ENCODE measurements around the gene LEMD2. TPM values are rescaled to one million over a fixed set of nuclear protein-coding genes. Genes with fewer than 3 reads are reported as not detected.
A peak's percentile ranks its signal among the peaks of the same experiment; 100 is the strongest.

The LEMD2 gene
- polyA plus RNA-seq, 3 donors, result 11.4 to 59.5 (median 13.8) TPM

- Histone ChIP-seq H3K79me2 (ENCODE audit: insufficient read depth, low read length) (no peaks in the 10 kb centered on the region), H3K4me3 (replicated peaks in 1 of 3; ENCODE audit: low read depth in 2 of 3, low read length in 3 of 3) (no peak overlapping the region), H3K9ac (ENCODE audit: insufficient read depth, low read length, poor library complexity, severe bottlenecking) (no peak overlapping the region), H3K9me3 (replicated peaks in 1 of 2; ENCODE audit: control insufficient read depth in 1 of 2, insufficient read depth in 1 of 2, low read length in 2 of 2) (no peaks in the 10 kb centered on the region), H3K4me2 (replicated peaks; ENCODE audit: extremely low read depth, low read length, poor library complexity, severe bottlenecking) (no peak overlapping the region), H3K27me3 (ENCODE audit: control insufficient read depth in 2 of 2, insufficient read depth in 2 of 2, low read length in 2 of 2) (no peaks in the 10 kb centered on the region), H3K27ac (ENCODE audit: low read depth in 1 of 2, low read length in 2 of 2) (no peak overlapping the region), H3K4me1 (ENCODE audit: control insufficient read depth in 1 of 2, insufficient read depth in 2 of 2, low read length in 2 of 2) (no peaks in the 10 kb centered on the region), H2AFZ (ENCODE audit: insufficient read depth, low read depth, low read length, poor library complexity, severe bottlenecking) (no peak overlapping the region), H4K20me1 (ENCODE audit: insufficient read depth, low read length) (no peaks in the 10 kb centered on the region), H3K36me3 (replicated peaks in 1 of 2; ENCODE audit: control insufficient read depth in 1 of 2, insufficient read depth in 2 of 2, low read length in 2 of 2) (no peaks in the 10 kb centered on the region)
- TF ChIP-seq CTCF (IDR thresholded peaks at IDR 0.05), result no peak
- peaks cover under 1 to 3% (median 2%) of the 10 kb centered on the region in 3 donors for H3K27me3 Mint-ChIP-seq (ENCODE audit: low read depth in 3 of 3)
- H3K27ac Mint-ChIP-seq, result peak overlapping the region in 1 of 7 donors; percentile 25
- no peak overlapping the region for H3K4me3 Mint-ChIP-seq
- H3K9me3 Mint-ChIP-seq, result no peaks in the 10 kb centered on the region
- no peak for DNase-seq
- no peaks in the 10 kb centered on the region for H3K36me3 Mint-ChIP-seq
- 92% methylated on average over 9 of the region's 13 CpGs for WGBS (ENCODE audit: insufficient coverage)
- intact Hi-C loops (cut with micrococcal nuclease), result no loop called here
- H3K4me1 Mint-ChIP-seq, result peaks cover 10% of the 10 kb centered on the region
Measured at GRCh38 chr6:33755070-33755869, 33.7 kb downstream of the LEMD2 start.

- Mint-ChIP-seq H3K27me3 (ENCODE audit: low read depth in 3 of 3) (peaks cover 1 to 5% (median 2%) of the 10 kb centered on the region in 3 donors), H3K4me1 (peaks cover 13% of the 10 kb centered on the region), H3K36me3 (no peaks in the 10 kb centered on the region), H3K4me3 (no peak overlapping the region), H3K27ac (no peak overlapping the region), H3K9me3 (no peaks in the 10 kb centered on the region)
- Histone ChIP-seq H3K27me3 (ENCODE audit: control insufficient read depth in 2 of 2, insufficient read depth in 2 of 2, low read length in 2 of 2) (no peaks in the 10 kb centered on the region), H3K27ac (ENCODE audit: low read depth in 1 of 2, low read length in 2 of 2) (no peak overlapping the region), H3K4me3 (replicated peaks in 1 of 3; ENCODE audit: low read depth in 2 of 3, low read length in 3 of 3) (no peak overlapping the region), H3K4me2 (replicated peaks; ENCODE audit: extremely low read depth, low read length, poor library complexity, severe bottlenecking) (no peak overlapping the region), H2AFZ (ENCODE audit: insufficient read depth, low read depth, low read length, poor library complexity, severe bottlenecking) (no peak overlapping the region), H3K9ac (ENCODE audit: insufficient read depth, low read length, poor library complexity, severe bottlenecking) (no peak overlapping the region), H3K9me3 (replicated peaks in 1 of 2; ENCODE audit: control insufficient read depth in 1 of 2, insufficient read depth in 1 of 2, low read length in 2 of 2) (no peaks in the 10 kb centered on the region), H3K4me1 (ENCODE audit: control insufficient read depth in 1 of 2, insufficient read depth in 2 of 2, low read length in 2 of 2) (no peaks in the 10 kb centered on the region), H4K20me1 (ENCODE audit: insufficient read depth, low read length) (no peaks in the 10 kb centered on the region), H3K79me2 (ENCODE audit: insufficient read depth, low read length) (no peaks in the 10 kb centered on the region), H3K36me3 (replicated peaks in 1 of 2; ENCODE audit: control insufficient read depth in 1 of 2, insufficient read depth in 2 of 2, low read length in 2 of 2) (no peaks in the 10 kb centered on the region)
- intact Hi-C loops (cut with micrococcal nuclease), result no loop called here
- no peak for DNase-seq
- TF ChIP-seq CTCF (IDR thresholded peaks at IDR 0.05), result no peak
- 92% methylated on average over 11 of the region's 11 CpGs for WGBS (ENCODE audit: insufficient coverage)
Measured at GRCh38 chr6:33754222-33754621, 34.7 kb downstream of the LEMD2 start.

Data from CD14-positive monocyte (primary cell).